ENCODE measurements around the gene GNA12.

- TF ChIP-seq CTCF (IDR thresholded peaks at IDR 0.05): no peak
- TF ChIP-seq POLR2A (IDR thresholded peaks at IDR 0.05): no peak
Measured at GRCh38 chr7:2869981-2870380, 25.9 kb upstream of the GNA12 start.

All from adrenal gland (tissue), 5 donors.